ENCODE measurements around the gene JPH3. TPM values are rescaled to one million over a fixed set of nuclear protein-coding genes. Genes with fewer than 3 reads are reported as not detected.

JPH3 gene
- polyA plus RNA-seq, 1 donor from 2014 or later = not detected

GRCh38 chr16:87637357-87637756 lies 35.0 kb downstream of the JPH3 start:
- Mint-ChIP-seq H3K36me3 (no peaks in the 10 kb centered on the region), H3K27ac (peak overlapping the region in 1 of 3 donors; percentile 67), H3K4me1 (peaks cover 4 to 10% (median 7%) of the 10 kb centered on the region in 3 donors), H3K4me3 (no peak overlapping the region), H3K27me3 (peaks cover 6% of the 10 kb centered on the region), H3K9me3 (peaks cover 0 to under 1% (median 0%) of the 10 kb centered on the region in 3 donors)

GRCh38 chr16:87638736-87639135 lies 36.4 kb downstream of the JPH3 start:
- peaks cover 4 to 10% (median 7%) of the 10 kb centered on the region in 3 donors for H3K4me1 Mint-ChIP-seq
- no peaks in the 10 kb centered on the region for H3K9me3 Mint-ChIP-seq
- H3K27ac Mint-ChIP-seq = no peak overlapping the region
- H3K4me3 Mint-ChIP-seq = peak overlapping the region in 1 of 4 donors; percentile 9
- H3K36me3 Mint-ChIP-seq = no peaks in the 10 kb centered on the region
- peaks cover 8% of the 10 kb centered on the region for H3K27me3 Mint-ChIP-seq

- no peaks in the 10 kb centered on the region for H3K36me3 Mint-ChIP-seq
- H3K27ac Mint-ChIP-seq = no peak overlapping the region
- no peaks in the 10 kb centered on the region for H3K9me3 Mint-ChIP-seq
- H3K4me3 Mint-ChIP-seq = no peak overlapping the region
- H3K27me3 Mint-ChIP-seq = peaks cover 7% of the 10 kb centered on the region
- peaks cover 0 to 4% (median under 1%) of the 10 kb centered on the region in 3 donors for H3K4me1 Mint-ChIP-seq
These were observed 39.4 kb downstream of the JPH3 start for GRCh38 chr16:87641721-87642120.

GRCh38 chr16:87642491-87642890 lies 40.2 kb downstream of the JPH3 start:
- H3K9me3 Mint-ChIP-seq = no peaks in the 10 kb centered on the region
- H3K36me3 Mint-ChIP-seq = no peaks in the 10 kb centered on the region
- H3K4me3 Mint-ChIP-seq = no peak overlapping the region
- no peak overlapping the region for H3K27ac Mint-ChIP-seq
- peaks cover 7% of the 10 kb centered on the region for H3K27me3 Mint-ChIP-seq
- no peaks in the 10 kb centered on the region for H3K4me1 Mint-ChIP-seq

GRCh38 chr16:87644186-87644585 lies 41.9 kb downstream of the JPH3 start:
- H3K4me3 Mint-ChIP-seq = no peak overlapping the region
- no peaks in the 10 kb centered on the region for H3K4me1 Mint-ChIP-seq
- no peaks in the 10 kb centered on the region for H3K36me3 Mint-ChIP-seq
- peaks cover 15% of the 10 kb centered on the region for H3K27me3 Mint-ChIP-seq
- H3K9me3 Mint-ChIP-seq = no peaks in the 10 kb centered on the region
- H3K27ac Mint-ChIP-seq = no peak overlapping the region

- H3K4me1 Mint-ChIP-seq = no peaks in the 10 kb centered on the region
- no peak overlapping the region for H3K27ac Mint-ChIP-seq
- H3K27me3 Mint-ChIP-seq = peaks cover 17% of the 10 kb centered on the region
- no peak overlapping the region for H3K4me3 Mint-ChIP-seq
- H3K36me3 Mint-ChIP-seq = no peaks in the 10 kb centered on the region
- no peaks in the 10 kb centered on the region for H3K9me3 Mint-ChIP-seq
These were observed 42.3 kb downstream of the JPH3 start for GRCh38 chr16:87644596-87644995.

GRCh38 chr16:87645802-87646201 lies 43.5 kb downstream of the JPH3 start:
- Mint-ChIP-seq H3K9me3 (no peaks in the 10 kb centered on the region), H3K27me3 (peaks cover 14% of the 10 kb centered on the region), H3K4me3 (no peak overlapping the region), H3K27ac (no peak overlapping the region), H3K4me1 (no peaks in the 10 kb centered on the region), H3K36me3 (no peaks in the 10 kb centered on the region)

- Mint-ChIP-seq H3K4me3 (no peak overlapping the region), H3K27me3 (peaks cover 14% of the 10 kb centered on the region), H3K4me1 (no peaks in the 10 kb centered on the region), H3K9me3 (no peaks in the 10 kb centered on the region), H3K36me3 (no peaks in the 10 kb centered on the region), H3K27ac (no peak overlapping the region)
These were observed 45.3 kb downstream of the JPH3 start for GRCh38 chr16:87647431-87648185.

- Mint-ChIP-seq H3K27me3 (peaks cover 12% of the 10 kb centered on the region), H3K9me3 (no peaks in the 10 kb centered on the region), H3K4me1 (no peaks in the 10 kb centered on the region), H3K4me3 (no peak overlapping the region), H3K27ac (no peak overlapping the region), H3K36me3 (no peaks in the 10 kb centered on the region)
These were observed 45.9 kb downstream of the JPH3 start for GRCh38 chr16:87648236-87648635.

GRCh38 chr16:87648698-87649487 lies 46.6 kb downstream of the JPH3 start:
- H3K4me1 Mint-ChIP-seq = no peaks in the 10 kb centered on the region

GRCh38 chr16:87652386-87652785 lies 50.1 kb downstream of the JPH3 start:
- peaks cover 10% of the 10 kb centered on the region for H3K27me3 Mint-ChIP-seq
- H3K4me3 Mint-ChIP-seq = no peak overlapping the region
- H3K4me1 Mint-ChIP-seq = no peaks in the 10 kb centered on the region
- no peak overlapping the region for H3K27ac Mint-ChIP-seq
- H3K9me3 Mint-ChIP-seq = peaks cover 0 to 2% (median 0%) of the 10 kb centered on the region in 3 donors
- no peaks in the 10 kb centered on the region for H3K36me3 Mint-ChIP-seq

More at GRCh38 chr16:87648698-87649487, 46.6 kb downstream of the JPH3 start:
- H3K9me3 Mint-ChIP-seq = no peaks in the 10 kb centered on the region
- H3K4me3 Mint-ChIP-seq = no peak overlapping the region
- no peaks in the 10 kb centered on the region for H3K36me3 Mint-ChIP-seq
- peaks cover 12% of the 10 kb centered on the region for H3K27me3 Mint-ChIP-seq
- H3K27ac Mint-ChIP-seq = no peak overlapping the region

GRCh38 chr16:87652799-87653198 lies 50.5 kb downstream of the JPH3 start:
- peaks cover 10% of the 10 kb centered on the region for H3K27me3 Mint-ChIP-seq
- no peaks in the 10 kb centered on the region for H3K36me3 Mint-ChIP-seq
- no peak overlapping the region for H3K4me3 Mint-ChIP-seq
- no peaks in the 10 kb centered on the region for H3K4me1 Mint-ChIP-seq
- H3K9me3 Mint-ChIP-seq = peaks cover 0 to 2% (median 0%) of the 10 kb centered on the region in 3 donors
- H3K27ac Mint-ChIP-seq = no peak overlapping the region

- H3K36me3 Mint-ChIP-seq = no peaks in the 10 kb centered on the region
- H3K4me1 Mint-ChIP-seq = no peaks in the 10 kb centered on the region
- peak overlapping the region in 1 of 4 donors; percentile 55 for H3K4me3 Mint-ChIP-seq
- peaks cover 8% of the 10 kb centered on the region for H3K27me3 Mint-ChIP-seq
- no peak overlapping the region for H3K27ac Mint-ChIP-seq
- H3K9me3 Mint-ChIP-seq = peaks cover 0 to 3% (median 0%) of the 10 kb centered on the region in 3 donors
These were observed 50.9 kb downstream of the JPH3 start for GRCh38 chr16:87653234-87653633.

GRCh38 chr16:87654826-87655225 lies 52.5 kb downstream of the JPH3 start:
- no peak overlapping the region for H3K27ac Mint-ChIP-seq
- no peaks in the 10 kb centered on the region for H3K4me1 Mint-ChIP-seq
- H3K36me3 Mint-ChIP-seq = no peaks in the 10 kb centered on the region
- peaks cover 0 to 4% (median 0%) of the 10 kb centered on the region in 3 donors for H3K9me3 Mint-ChIP-seq
- peaks cover 3% of the 10 kb centered on the region for H3K27me3 Mint-ChIP-seq
- no peak overlapping the region for H3K4me3 Mint-ChIP-seq

- H3K4me3 Mint-ChIP-seq = no peak overlapping the region
- no peak overlapping the region for H3K27ac Mint-ChIP-seq
- H3K4me1 Mint-ChIP-seq = no peaks in the 10 kb centered on the region
- H3K27me3 Mint-ChIP-seq = peaks cover 10% of the 10 kb centered on the region
- no peaks in the 10 kb centered on the region for H3K36me3 Mint-ChIP-seq
- peaks cover 0 to 4% (median 0%) of the 10 kb centered on the region in 3 donors for H3K9me3 Mint-ChIP-seq
These were observed 54.0 kb downstream of the JPH3 start for GRCh38 chr16:87656328-87656727.

All from IgD-negative memory B cell (primary cell).